Liver (tissue), 9 donors: ENCODE data around the gene GLYATL3. TPM values are rescaled to one million over a fixed set of nuclear protein-coding genes. Genes with fewer than 3 reads are reported as not detected.
A peak's percentile ranks its signal among the peaks of the same experiment; 100 is the strongest.

Experiments used
- DNase-seq: peaks from one replicate; pipeline ENCODE4 v3.0.0-alpha.2; 2017; ENCODE audit warnings: low spot score
- H3K27ac ChIP-seq, 2 donors: one replicate each; pipeline ENCODE4 v1.7.0; 2013; ENCODE audit warnings: inconsistent platforms in 2 of 2, low read length in 2 of 2, control low read depth in 1 of 2, low read depth in 1 of 2, mild to moderate bottlenecking in 1 of 2
- H3K27me3 ChIP-seq, 4 donors: one replicate each; pipeline versions ENCODE4 v1.6.1 to v1.7.0; 2013; ENCODE audit warnings: low read length in 3 of 4, inconsistent platforms in 1 of 4, mild to moderate bottlenecking in 1 of 4, moderate library complexity in 1 of 4; ENCODE audit not compliant: control insufficient read depth in 4 of 4, insufficient read depth in 4 of 4
- H3K36me3 ChIP-seq, 4 donors: one replicate each; pipeline versions ENCODE4 v1.6.1 to v1.7.0; 2013; ENCODE audit warnings: low read length in 3 of 4, mild to moderate bottlenecking in 3 of 4, low read depth in 1 of 4, moderate library complexity in 1 of 4; ENCODE audit not compliant: control insufficient read depth in 4 of 4, insufficient read depth in 3 of 4
- H3K4me1 ChIP-seq, 4 donors: one replicate each; pipeline versions ENCODE4 v1.6.1 to v1.7.0; 2013; ENCODE audit warnings: low read length in 3 of 4, mild to moderate bottlenecking in 3 of 4, moderate library complexity in 1 of 4; ENCODE audit not compliant: control insufficient read depth in 4 of 4, insufficient read depth in 4 of 4
- H3K4me3 ChIP-seq, 3 donors: one replicate each; pipeline versions ENCODE4 v1.6.1 to v1.7.0; 2013; ENCODE audit warnings: low read length in 3 of 3, control low read depth in 1 of 3, low read depth in 1 of 3, mild to moderate bottlenecking in 1 of 3
- H3K9ac ChIP-seq, 2 donors: one replicate each; pipeline ENCODE4 v1.7.0; 2013; ENCODE audit warnings: low read length in 2 of 2, mild to moderate bottlenecking in 2 of 2, moderate library complexity in 2 of 2, control low read depth in 1 of 2, low read depth in 1 of 2
- H3K9me3 ChIP-seq, 4 donors: one replicate each; pipeline versions ENCODE4 v1.6.1 to v1.7.0; 2013; ENCODE audit warnings: low read length in 3 of 4; ENCODE audit not compliant: control insufficient read depth in 4 of 4
- ATF3 ChIP-seq: IDR thresholded peaks from 2 replicates; pipeline ENCODE4 v1.6.1; 2016; ENCODE audit warnings: antibody characterized with exemption
- CTCF ChIP-seq: fragments of 150-350 bp; IDR thresholded peaks from 2 replicates; pipeline ENCODE4 v1.5.1; 2017; ENCODE audit warnings: improper control_type of control experiment, low read depth, low read length; ENCODE audit not compliant: missing input control
- EGR1 ChIP-seq, 2 donors: IDR thresholded peaks; 2 replicates each; pipeline ENCODE4 v1.6.1; 2016 to 2018; ENCODE audit warnings: antibody characterized with exemption in 2 of 2, low read depth in 2 of 2
- FOXA1 ChIP-seq: IDR thresholded peaks from 2 replicates; pipeline ENCODE4 v1.6.1; 2016; ENCODE audit warnings: antibody characterized with exemption
- FOXA2 ChIP-seq: IDR thresholded peaks from 2 replicates; pipeline ENCODE4 v1.6.1; 2016; ENCODE audit warnings: antibody characterized with exemption
- GABPA ChIP-seq, 2 donors: IDR thresholded peaks in 1 of 2; conservative IDR thresholded peaks in 1 of 2; 2 replicates each; pipeline ENCODE4 v1.6.1; 2016; ENCODE audit warnings: antibody characterized with exemption in 2 of 2, mild to moderate bottlenecking in 1 of 2, moderate library complexity in 1 of 2
- HNF4A ChIP-seq, 2 donors: conservative IDR thresholded peaks; 2 replicates each; pipeline ENCODE4 v1.6.1; 2016; ENCODE audit warnings: antibody characterized with exemption in 2 of 2, mild to moderate bottlenecking in 2 of 2
- HNF4G ChIP-seq: IDR thresholded peaks from 2 replicates; pipeline ENCODE4 v1.6.1; 2016; ENCODE audit warnings: antibody characterized with exemption
- JUND ChIP-seq, 2 donors: IDR thresholded peaks; 2 replicates each; pipeline ENCODE4 v1.6.1; 2016; ENCODE audit warnings: antibody characterized with exemption in 2 of 2
- MAX ChIP-seq: IDR thresholded peaks from 2 replicates; pipeline ENCODE4 v1.6.1; 2016; ENCODE audit warnings: antibody characterized with exemption
- NR2F2 ChIP-seq: IDR thresholded peaks from 2 replicates; pipeline ENCODE4 v1.6.1; 2016; ENCODE audit warnings: antibody characterized with exemption
- RAD21 ChIP-seq, 2 donors: IDR thresholded peaks; 2 replicates each; pipeline ENCODE4 v1.6.1; 2016; ENCODE audit warnings: antibody characterized with exemption in 2 of 2, mild to moderate bottlenecking in 2 of 2
- REST ChIP-seq: IDR thresholded peaks from 2 replicates; pipeline ENCODE4 v1.6.1; 2016; ENCODE audit warnings: antibody characterized with exemption, mild to moderate bottlenecking
- RXRA ChIP-seq, 2 donors: IDR thresholded peaks; 2 replicates each; pipeline ENCODE4 v1.6.1; 2017 to 2018; ENCODE audit warnings: antibody characterized with exemption in 2 of 2, mild to moderate bottlenecking in 1 of 2
- SP1 ChIP-seq: IDR thresholded peaks from 2 replicates; pipeline ENCODE4 v1.6.1; 2018; ENCODE audit warnings: antibody characterized with exemption, mild to moderate bottlenecking
- TAF1 ChIP-seq: conservative IDR thresholded peaks from 2 replicates; pipeline ENCODE4 v1.6.1; 2016; ENCODE audit warnings: antibody characterized with exemption, mild to moderate bottlenecking
- YY1 ChIP-seq: IDR thresholded peaks from 2 replicates; pipeline ENCODE4 v1.6.1; 2016; ENCODE audit warnings: antibody characterized with exemption, mild to moderate bottlenecking
- ZBTB33 ChIP-seq: IDR thresholded peaks from 2 replicates; pipeline ENCODE4 v1.6.1; 2016; ENCODE audit warnings: antibody characterized with exemption
- WGBS: extraction: QIAGEN DNeasy Blood & Tissue Kit; methylation state at CpG from one replicate; pipeline ENCODE4 v1.1.7; 2013; 5-methylcytosine and 5-hydroxymethylcytosine counted together
- polyA plus RNA-seq, 2 donors: library from polyadenylated mRNA; stranded (reverse) in 1 of 2; unstranded in 1 of 2; fragments of 200-250 nt in 1 of 2; fragments of >200 nt in 1 of 2; fragmentation: Nextera tagmentation in 1 of 2; extraction: Ambion mirVana in 1 of 2; gene quantifications; one replicate each; pipeline versions ENCODE4 v1.2.1 to v1.2.3, GENCODE V29; 2013 to 2015
- total RNA-seq, 2 donors: library from RNA; depleted of rRNA; stranded (reverse); fragments of >200 nt; gene quantifications; one replicate each; pipeline ENCODE4 v1.2.3, GENCODE V29; 2014
- donor health status: healthy.
- donor health status: healthy.
- donor health status: healthy.
- donor health status: healthy.
- donor health status: healthy.

The GLYATL3 gene
- total and polyA plus RNA-seq, 4 donors = 0.09 TPM; not detected in 3

GRCh38 chr6:49527320-49527719 lies 27.6 kb downstream of the GLYATL3 start:
- Histone ChIP-seq H3K9ac (no peak overlapping the region), H3K9me3 (no peaks in the 10 kb centered on the region), H3K27ac (peak overlapping the region; percentile 44 to 64), H3K36me3 (no peaks in the 10 kb centered on the region), H3K27me3 (no peaks in the 10 kb centered on the region), H3K4me1 (peaks cover 10 to 49% (median 46%) of the 10 kb centered on the region in 4 donors), H3K4me3 (no peak overlapping the region)
- WGBS = 13% methylated on average over 1 of the region's 1 CpG
- peak; percentile 43 for TF ChIP-seq MAX
- TF ChIP-seq REST = no peak
- peak; percentile 72 for TF ChIP-seq HNF4G
- TF ChIP-seq RXRA (IDR thresholded peaks at IDR 0.05) = peak; percentile 90 to 92
- TF ChIP-seq FOXA2 = no peak
- peak; percentile 89 for TF ChIP-seq SP1
- peak in 1 of 2 donors; percentile 68 for TF ChIP-seq JUND (IDR thresholded peaks at IDR 0.05)
- peak; percentile 28 for TF ChIP-seq ZBTB33
- TF ChIP-seq FOXA1 = no peak
- peak; percentile 50 for TF ChIP-seq YY1
- TF ChIP-seq HNF4A (conservative IDR thresholded peaks at IDR 0.05) = peak; percentile 91 to 93
- TF ChIP-seq RAD21 (IDR thresholded peaks at IDR 0.05) = peak; percentile 26 to 43
- no peak for DNase-seq

GRCh38 chr6:49528571-49528970 lies 28.8 kb downstream of the GLYATL3 start:
- no peaks in the 10 kb centered on the region for H3K27me3 ChIP-seq
- H3K27ac ChIP-seq = no peak overlapping the region
- 62% methylated on average over 3 of the region's 3 CpGs for WGBS
- H3K9ac ChIP-seq = no peak overlapping the region
- peaks cover 6 to 37% (median 35%) of the 10 kb centered on the region in 4 donors for H3K4me1 ChIP-seq
- no peak overlapping the region for H3K4me3 ChIP-seq
- no peaks in the 10 kb centered on the region for H3K9me3 ChIP-seq
- no peak for DNase-seq
- TF ChIP-seq JUND (IDR thresholded peaks at IDR 0.05) (no peak), RAD21 (IDR thresholded peaks at IDR 0.05) (no peak), EGR1 (IDR thresholded peaks at IDR 0.05; ENCODE audit: low read depth in 2 of 2) (no peak), MAX (no peak), YY1 (no peak), GABPA (IDR thresholded peaks at IDR 0.05 in 1 of 2, conservative IDR thresholded peaks at IDR 0.05 in 1 of 2) (no peak), RXRA (IDR thresholded peaks at IDR 0.05) (no peak), FOXA1 (no peak), SP1 (no peak), ZBTB33 (no peak), REST (no peak), ATF3 (no peak), TAF1 (no peak), NR2F2 (no peak), CTCF (no peak), HNF4A (conservative IDR thresholded peaks at IDR 0.05) (no peak)
- H3K36me3 ChIP-seq = no peaks in the 10 kb centered on the region
